Duodenal mucosa (tissue), 2 donors: ENCODE data around the gene OR1K1.

ENCODE experiments used
- H3K27ac ChIP-seq: one replicate; pipeline ENCODE4 v1.7.0; 2013; ENCODE audit warnings: low read depth, low read length
- H3K27me3 ChIP-seq, 2 donors: one replicate each; pipeline ENCODE4 v1.7.0; 2013; ENCODE audit warnings: low read length in 2 of 2, control low read depth in 1 of 2; ENCODE audit not compliant: insufficient read depth in 2 of 2, control insufficient read depth in 1 of 2
- H3K36me3 ChIP-seq, 2 donors: one replicate each; pipeline ENCODE4 v1.7.0; 2013; ENCODE audit warnings: low read length in 2 of 2, control low read depth in 1 of 2; ENCODE audit not compliant: insufficient read depth in 2 of 2, control insufficient read depth in 1 of 2
- H3K4me1 ChIP-seq, 2 donors: one replicate each; pipeline ENCODE4 v1.7.0; 2013; ENCODE audit warnings: low read length in 2 of 2, control low read depth in 1 of 2; ENCODE audit not compliant: insufficient read depth in 2 of 2, control insufficient read depth in 1 of 2
- H3K4me3 ChIP-seq, 2 donors: one replicate each; pipeline ENCODE4 v1.7.0; 2013; ENCODE audit warnings: low read length in 2 of 2, low read depth in 1 of 2
- H3K9ac ChIP-seq, 2 donors: one replicate each; pipeline ENCODE4 v1.7.0; 2013; ENCODE audit warnings: low read length in 2 of 2, low read depth in 1 of 2
- H3K9me3 ChIP-seq, 2 donors: one replicate each; pipeline ENCODE4 v1.7.0; 2013; ENCODE audit warnings: low read length in 2 of 2, control low read depth in 1 of 2; ENCODE audit not compliant: control insufficient read depth in 1 of 2

OR1K1 gene, protein sequence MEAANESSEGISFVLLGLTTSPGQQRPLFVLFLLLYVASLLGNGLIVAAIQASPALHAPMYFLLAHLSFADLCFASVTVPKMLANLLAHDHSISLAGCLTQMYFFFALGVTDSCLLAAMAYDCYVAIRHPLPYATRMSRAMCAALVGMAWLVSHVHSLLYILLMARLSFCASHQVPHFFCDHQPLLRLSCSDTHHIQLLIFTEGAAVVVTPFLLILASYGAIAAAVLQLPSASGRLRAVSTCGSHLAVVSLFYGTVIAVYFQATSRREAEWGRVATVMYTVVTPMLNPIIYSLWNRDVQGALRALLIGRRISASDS

DNA sequence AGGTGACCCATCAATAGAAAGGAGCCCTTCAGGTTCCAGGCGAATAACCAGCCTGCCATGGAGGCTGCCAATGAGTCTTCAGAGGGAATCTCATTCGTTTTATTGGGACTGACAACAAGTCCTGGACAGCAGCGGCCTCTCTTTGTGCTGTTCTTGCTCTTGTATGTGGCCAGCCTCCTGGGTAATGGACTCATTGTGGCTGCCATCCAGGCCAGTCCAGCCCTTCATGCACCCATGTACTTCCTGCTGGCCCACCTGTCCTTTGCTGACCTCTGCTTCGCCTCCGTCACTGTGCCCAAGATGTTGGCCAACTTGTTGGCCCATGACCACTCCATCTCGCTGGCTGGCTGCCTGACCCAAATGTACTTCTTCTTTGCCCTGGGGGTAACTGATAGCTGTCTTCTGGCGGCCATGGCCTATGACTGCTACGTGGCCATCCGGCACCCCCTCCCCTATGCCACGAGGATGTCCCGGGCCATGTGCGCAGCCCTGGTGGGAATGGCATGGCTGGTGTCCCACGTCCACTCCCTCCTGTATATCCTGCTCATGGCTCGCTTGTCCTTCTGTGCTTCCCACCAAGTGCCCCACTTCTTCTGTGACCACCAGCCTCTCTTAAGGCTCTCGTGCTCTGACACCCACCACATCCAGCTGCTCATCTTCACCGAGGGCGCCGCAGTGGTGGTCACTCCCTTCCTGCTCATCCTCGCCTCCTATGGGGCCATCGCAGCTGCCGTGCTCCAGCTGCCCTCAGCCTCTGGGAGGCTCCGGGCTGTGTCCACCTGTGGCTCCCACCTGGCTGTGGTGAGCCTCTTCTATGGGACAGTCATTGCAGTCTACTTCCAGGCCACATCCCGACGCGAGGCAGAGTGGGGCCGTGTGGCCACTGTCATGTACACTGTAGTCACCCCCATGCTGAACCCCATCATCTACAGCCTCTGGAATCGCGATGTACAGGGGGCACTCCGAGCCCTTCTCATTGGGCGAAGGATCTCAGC, at the start of gene OR1K1:
Gene OR1K1 (plus strand): TSS at position 58 of the 995 bp plus-strand sequence. CDS start 0 bp downstream, at position 58.
- Histone ChIP-seq H3K9ac (no peak within 1 kb of the TSS), H3K9me3 (no peaks in the 10 kb centered on the region), H3K36me3 (no peaks in the 10 kb centered on the region), H3K27ac (no peak within 1 kb of the TSS), H3K4me1 (no peaks in the 10 kb centered on the region), H3K4me3 (no peak within 1 kb of the TSS), H3K27me3 (no peaks in the 10 kb centered on the region)

DNA sequence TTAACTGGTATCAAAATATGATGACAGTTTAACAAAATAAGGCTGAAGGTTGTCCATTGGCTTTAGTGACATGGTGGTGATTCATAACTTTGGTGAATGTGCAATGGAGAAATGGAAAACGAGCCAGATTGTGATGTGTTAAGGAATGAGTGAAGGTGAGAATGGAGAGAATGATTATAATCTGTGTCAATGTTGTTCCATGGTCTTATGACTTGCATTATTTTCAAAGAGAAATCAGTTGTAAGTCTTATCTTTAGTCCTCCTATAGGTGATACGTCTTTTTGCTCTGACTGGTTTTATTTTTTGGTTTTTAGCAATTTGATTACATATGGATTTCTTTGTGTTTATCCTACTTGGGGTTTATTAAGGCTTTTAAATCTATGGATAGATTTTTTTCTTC, 45.1 kb upstream of the OR1K1 start:
- no peak overlapping the region for H3K9ac ChIP-seq
- no peak overlapping the region for H3K4me3 ChIP-seq
- no peaks in the 10 kb centered on the region for H3K4me1 ChIP-seq
- no peak overlapping the region for H3K27ac ChIP-seq
- H3K36me3 ChIP-seq = no peaks in the 10 kb centered on the region
- no peaks in the 10 kb centered on the region for H3K27me3 ChIP-seq
- H3K9me3 ChIP-seq = peaks cover 5 to 8% of the 10 kb centered on the region in 2 donors

DNA sequence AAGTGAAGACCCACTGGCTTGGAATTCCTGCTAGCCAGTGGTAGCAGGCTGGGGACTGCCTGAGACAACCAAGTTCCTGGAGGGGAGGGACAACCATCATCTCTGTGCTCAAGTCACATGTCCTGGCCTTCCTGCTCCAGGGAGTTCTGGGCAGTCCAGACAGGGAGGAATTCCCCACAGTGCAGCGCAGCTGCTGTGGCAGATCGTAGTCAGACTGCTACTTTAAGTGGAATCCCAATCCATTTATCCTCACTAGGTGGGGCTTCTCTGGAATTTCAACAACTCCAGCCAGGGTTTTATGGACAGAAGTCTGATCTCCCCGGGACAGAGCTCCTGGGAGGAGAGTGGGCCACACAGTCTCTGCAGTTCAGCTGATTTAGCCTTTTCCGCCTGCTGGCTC, 32.1 kb upstream of the OR1K1 start:
- Histone ChIP-seq H3K9me3 (no peaks in the 10 kb centered on the region), H3K4me3 (no peak overlapping the region)

DNA sequence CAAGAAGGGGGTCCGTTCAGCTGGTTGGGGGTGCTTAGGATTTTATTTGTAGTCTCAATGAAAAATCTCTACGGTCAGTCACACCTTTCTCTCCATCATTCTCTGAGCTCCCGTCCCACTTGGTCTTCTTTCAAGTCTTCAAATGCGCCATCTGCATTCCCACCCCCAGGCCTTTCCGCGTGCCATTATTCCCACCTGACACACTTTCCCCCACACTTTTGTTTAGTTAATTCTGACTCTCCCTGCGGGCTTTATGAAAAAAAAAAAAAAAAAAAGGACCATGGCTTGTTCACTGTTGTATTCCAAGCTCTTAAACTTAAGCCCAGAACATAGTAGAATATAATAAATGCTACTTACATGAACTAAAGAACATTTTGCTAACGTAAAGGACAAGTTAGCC, 22.9 kb upstream of the OR1K1 start:
- Histone ChIP-seq H3K4me3 (no peak overlapping the region), H3K4me1 (no peaks in the 10 kb centered on the region), H3K27ac (no peak overlapping the region), H3K9me3 (peaks cover 0 to 7% of the 10 kb centered on the region in 2 donors), H3K9ac (no peak overlapping the region), H3K36me3 (no peaks in the 10 kb centered on the region), H3K27me3 (no peaks in the 10 kb centered on the region)

More for the DNA sequence above, 32.1 kb upstream of the OR1K1 start:
- H3K9ac ChIP-seq = no peak overlapping the region
- no peaks in the 10 kb centered on the region for H3K27me3 ChIP-seq
- H3K27ac ChIP-seq = no peak overlapping the region
- H3K4me1 ChIP-seq = no peaks in the 10 kb centered on the region
- H3K36me3 ChIP-seq = no peaks in the 10 kb centered on the region

DNA sequence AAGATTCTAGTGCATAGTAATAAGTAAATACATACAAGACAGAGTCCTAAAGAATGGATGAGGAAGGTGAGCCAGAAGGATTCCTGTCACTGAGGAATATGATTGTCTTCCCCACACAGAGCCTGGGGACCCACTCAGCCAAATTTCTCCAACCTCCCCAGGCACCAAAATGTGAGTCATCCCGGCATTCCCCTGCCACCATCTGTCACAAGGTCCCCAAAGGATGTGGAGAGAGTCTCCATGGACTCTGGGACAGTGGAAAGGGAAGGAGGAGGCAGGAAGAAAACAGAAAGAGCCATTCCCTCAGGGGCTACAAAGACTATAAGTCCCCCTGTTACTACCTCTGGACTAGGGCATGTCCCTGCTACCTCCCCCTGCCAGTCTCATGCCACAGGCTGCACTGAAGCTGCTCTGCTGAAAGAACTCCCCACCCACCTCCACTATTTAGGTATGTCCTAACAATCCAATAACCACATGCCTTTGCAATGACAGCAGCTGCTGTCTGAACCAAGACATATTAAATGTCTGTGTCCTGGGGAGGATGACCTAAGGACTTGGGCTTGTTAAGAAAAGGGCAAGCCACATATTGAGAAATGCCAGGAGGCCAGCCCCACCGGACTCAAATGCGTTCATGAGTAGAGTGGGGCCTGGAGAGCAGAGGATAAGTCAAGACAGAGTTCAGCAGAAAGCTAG, 21.8 kb upstream of the OR1K1 start:
- no peaks in the 10 kb centered on the region for H3K36me3 ChIP-seq
- no peak overlapping the region for H3K9ac ChIP-seq

DNA sequence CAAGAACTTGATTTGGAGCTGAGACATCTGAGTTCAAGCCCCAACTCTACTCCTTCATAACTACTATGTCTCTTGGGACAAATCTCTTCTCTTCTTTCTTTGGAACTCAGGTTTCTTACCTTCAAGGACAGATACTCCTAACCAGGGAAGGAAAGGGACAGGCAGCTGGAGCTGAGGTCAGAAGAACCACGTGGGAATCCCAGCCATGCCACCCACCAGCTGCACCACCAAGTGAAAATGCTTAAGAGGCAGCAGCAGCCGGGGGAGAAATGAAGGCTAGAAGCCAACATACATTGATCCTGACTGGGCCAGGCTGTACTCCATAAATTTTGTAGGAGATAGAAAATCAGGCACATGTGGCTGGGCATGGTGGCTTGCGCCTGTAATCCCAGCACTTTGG, 20.7 kb upstream of the OR1K1 start:
- H3K9me3 ChIP-seq = no peaks in the 10 kb centered on the region
- no peaks in the 10 kb centered on the region for H3K27me3 ChIP-seq
- H3K36me3 ChIP-seq = no peaks in the 10 kb centered on the region
- H3K9ac ChIP-seq = no peak overlapping the region
- H3K4me3 ChIP-seq = no peak overlapping the region
- no peak overlapping the region for H3K27ac ChIP-seq
- no peaks in the 10 kb centered on the region for H3K4me1 ChIP-seq

More for the DNA sequence above, 21.8 kb upstream of the OR1K1 start:
- H3K4me1 ChIP-seq = no peaks in the 10 kb centered on the region
- no peak overlapping the region for H3K4me3 ChIP-seq
- no peaks in the 10 kb centered on the region for H3K27me3 ChIP-seq
- H3K9me3 ChIP-seq = peaks cover 0 to 7% of the 10 kb centered on the region in 2 donors
- H3K27ac ChIP-seq = no peak overlapping the region

DNA sequence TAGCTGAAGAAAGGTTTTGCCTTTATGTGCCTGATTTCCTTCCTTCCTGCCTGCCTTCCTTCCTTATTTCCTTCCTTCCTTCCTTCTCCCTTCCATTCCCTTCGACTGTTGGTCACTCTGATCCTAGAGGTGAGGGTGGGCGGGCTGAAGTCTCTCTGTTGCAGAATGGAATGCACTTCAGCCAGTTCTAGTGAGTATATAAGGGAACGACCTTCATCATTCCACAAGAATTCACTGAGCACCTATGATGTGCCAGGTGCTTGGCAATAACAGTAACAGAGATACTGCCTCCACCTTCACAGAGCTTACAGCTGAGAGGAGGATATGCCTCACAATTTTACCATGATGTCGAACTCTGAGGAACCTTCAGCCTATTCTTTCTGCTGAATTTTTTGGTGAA, 19.9 kb upstream of the OR1K1 start:
- no peaks in the 10 kb centered on the region for H3K27me3 ChIP-seq
- no peaks in the 10 kb centered on the region for H3K9me3 ChIP-seq
- no peak overlapping the region for H3K9ac ChIP-seq
- H3K4me1 ChIP-seq = no peaks in the 10 kb centered on the region
- no peaks in the 10 kb centered on the region for H3K36me3 ChIP-seq
- H3K27ac ChIP-seq = no peak overlapping the region
- H3K4me3 ChIP-seq = no peak overlapping the region

DNA sequence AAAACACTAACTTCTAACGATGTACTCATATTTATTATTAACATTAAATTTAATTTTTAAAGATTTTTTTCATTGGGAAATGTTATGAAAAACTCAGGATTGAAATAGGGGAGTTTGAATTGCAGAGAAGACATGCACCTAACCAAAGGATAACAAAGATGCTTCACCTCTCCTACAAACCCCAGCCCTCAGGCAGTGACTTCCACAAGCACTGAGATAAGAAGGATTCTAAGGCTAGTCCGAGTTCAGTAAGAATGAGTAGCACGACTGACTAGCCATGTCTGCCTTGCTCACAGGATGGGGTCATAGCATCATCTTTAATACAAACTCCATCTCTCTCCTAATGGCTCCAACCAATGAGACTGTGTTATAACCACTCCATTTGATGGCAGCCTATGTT, 18.3 kb upstream of the OR1K1 start:
- no peak overlapping the region for H3K27ac ChIP-seq
- H3K9ac ChIP-seq = no peak overlapping the region
- H3K36me3 ChIP-seq = no peaks in the 10 kb centered on the region
- no peaks in the 10 kb centered on the region for H3K27me3 ChIP-seq
- no peak overlapping the region for H3K4me3 ChIP-seq
- no peaks in the 10 kb centered on the region for H3K4me1 ChIP-seq
- H3K9me3 ChIP-seq = no peaks in the 10 kb centered on the region

DNA sequence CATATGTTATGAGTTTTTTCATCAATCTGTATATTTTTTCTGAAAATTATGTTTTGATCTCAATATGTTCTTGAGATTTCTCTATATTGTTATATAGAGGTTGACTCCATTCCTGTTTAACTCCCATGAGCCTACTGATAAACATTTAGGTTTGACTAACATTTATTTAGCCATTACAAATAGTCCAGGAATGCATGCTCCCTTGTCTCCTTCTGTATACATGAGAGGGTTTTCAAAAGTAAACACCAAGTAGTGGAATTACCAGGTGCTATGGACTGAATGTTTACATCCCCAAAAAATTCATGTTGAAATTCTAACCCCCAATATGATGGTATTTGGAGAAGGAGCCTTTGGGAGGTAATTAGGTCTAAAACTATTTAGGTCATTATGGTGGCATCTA, 14.7 kb upstream of the OR1K1 start:
- no peaks in the 10 kb centered on the region for H3K9me3 ChIP-seq
- H3K27ac ChIP-seq = no peak overlapping the region
- H3K4me1 ChIP-seq = no peaks in the 10 kb centered on the region
- H3K4me3 ChIP-seq = no peak overlapping the region
- no peaks in the 10 kb centered on the region for H3K27me3 ChIP-seq
- H3K36me3 ChIP-seq = no peaks in the 10 kb centered on the region
- H3K9ac ChIP-seq = no peak overlapping the region

DNA sequence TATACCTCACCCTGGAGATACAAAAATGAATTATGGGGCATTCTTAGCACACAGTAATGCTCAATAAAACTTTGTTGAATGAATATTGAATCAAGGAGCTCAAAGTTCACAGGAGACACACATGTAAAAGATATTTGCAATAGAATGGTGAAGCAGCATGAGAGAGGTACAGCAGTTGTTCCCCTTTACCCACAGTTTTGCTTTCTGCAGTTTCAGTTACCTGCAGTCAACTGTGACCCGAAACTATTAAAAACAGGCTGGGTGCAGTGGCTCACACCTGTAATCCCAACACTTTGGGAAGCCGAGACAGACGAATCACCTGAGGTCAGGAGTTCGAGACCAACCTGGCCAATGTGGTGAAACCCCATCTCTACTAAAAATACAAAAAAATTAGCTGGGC, 13.6 kb upstream of the OR1K1 start:
- no peaks in the 10 kb centered on the region for H3K4me1 ChIP-seq
- no peak overlapping the region for H3K27ac ChIP-seq
- no peaks in the 10 kb centered on the region for H3K9me3 ChIP-seq
- no peaks in the 10 kb centered on the region for H3K36me3 ChIP-seq
- no peak overlapping the region for H3K4me3 ChIP-seq
- no peak overlapping the region for H3K9ac ChIP-seq
- H3K27me3 ChIP-seq = no peaks in the 10 kb centered on the region
